Liver (tissue), 9 donors: ENCODE data around the gene UBE2K. TPM values are rescaled to one million over a fixed set of nuclear protein-coding genes. Genes with fewer than 3 reads are reported as not detected.

ENCODE experiments used
- DNase-seq: peaks from one replicate; pipeline ENCODE4 v3.0.0-alpha.2; 2017; ENCODE audit warnings: low spot score
- H3K27ac ChIP-seq, 2 donors: one replicate each; pipeline ENCODE4 v1.7.0; 2013; ENCODE audit warnings: inconsistent platforms in 2 of 2, low read length in 2 of 2, control low read depth in 1 of 2, low read depth in 1 of 2, mild to moderate bottlenecking in 1 of 2
- H3K27me3 ChIP-seq, 4 donors: one replicate each; pipeline versions ENCODE4 v1.6.1 to v1.7.0; 2013; ENCODE audit warnings: low read length in 3 of 4, inconsistent platforms in 1 of 4, mild to moderate bottlenecking in 1 of 4, moderate library complexity in 1 of 4; ENCODE audit not compliant: control insufficient read depth in 4 of 4, insufficient read depth in 4 of 4
- H3K36me3 ChIP-seq, 4 donors: one replicate each; pipeline versions ENCODE4 v1.6.1 to v1.7.0; 2013; ENCODE audit warnings: low read length in 3 of 4, mild to moderate bottlenecking in 3 of 4, low read depth in 1 of 4, moderate library complexity in 1 of 4; ENCODE audit not compliant: control insufficient read depth in 4 of 4, insufficient read depth in 3 of 4
- H3K4me1 ChIP-seq, 4 donors: one replicate each; pipeline versions ENCODE4 v1.6.1 to v1.7.0; 2013; ENCODE audit warnings: low read length in 3 of 4, mild to moderate bottlenecking in 3 of 4, moderate library complexity in 1 of 4; ENCODE audit not compliant: control insufficient read depth in 4 of 4, insufficient read depth in 4 of 4
- H3K4me3 ChIP-seq, 3 donors: one replicate each; pipeline versions ENCODE4 v1.6.1 to v1.7.0; 2013; ENCODE audit warnings: low read length in 3 of 3, control low read depth in 1 of 3, low read depth in 1 of 3, mild to moderate bottlenecking in 1 of 3
- H3K9ac ChIP-seq, 2 donors: one replicate each; pipeline ENCODE4 v1.7.0; 2013; ENCODE audit warnings: low read length in 2 of 2, mild to moderate bottlenecking in 2 of 2, moderate library complexity in 2 of 2, control low read depth in 1 of 2, low read depth in 1 of 2
- H3K9me3 ChIP-seq, 4 donors: one replicate each; pipeline versions ENCODE4 v1.6.1 to v1.7.0; 2013; ENCODE audit warnings: low read length in 3 of 4; ENCODE audit not compliant: control insufficient read depth in 4 of 4
- EGR1 ChIP-seq, 2 donors: IDR thresholded peaks; 2 replicates each; pipeline ENCODE4 v1.6.1; 2016 to 2018; ENCODE audit warnings: antibody characterized with exemption in 2 of 2, low read depth in 2 of 2
- FOXA1 ChIP-seq: IDR thresholded peaks from 2 replicates; pipeline ENCODE4 v1.6.1; 2016; ENCODE audit warnings: antibody characterized with exemption
- FOXA2 ChIP-seq: IDR thresholded peaks from 2 replicates; pipeline ENCODE4 v1.6.1; 2016; ENCODE audit warnings: antibody characterized with exemption
- GABPA ChIP-seq, 2 donors: IDR thresholded peaks in 1 of 2; conservative IDR thresholded peaks in 1 of 2; 2 replicates each; pipeline ENCODE4 v1.6.1; 2016; ENCODE audit warnings: antibody characterized with exemption in 2 of 2, mild to moderate bottlenecking in 1 of 2, moderate library complexity in 1 of 2
- HNF4A ChIP-seq, 2 donors: conservative IDR thresholded peaks; 2 replicates each; pipeline ENCODE4 v1.6.1; 2016; ENCODE audit warnings: antibody characterized with exemption in 2 of 2, mild to moderate bottlenecking in 2 of 2
- HNF4G ChIP-seq: IDR thresholded peaks from 2 replicates; pipeline ENCODE4 v1.6.1; 2016; ENCODE audit warnings: antibody characterized with exemption
- JUND ChIP-seq, 2 donors: IDR thresholded peaks; 2 replicates each; pipeline ENCODE4 v1.6.1; 2016; ENCODE audit warnings: antibody characterized with exemption in 2 of 2
- NR2F2 ChIP-seq: IDR thresholded peaks from 2 replicates; pipeline ENCODE4 v1.6.1; 2016; ENCODE audit warnings: antibody characterized with exemption
- RAD21 ChIP-seq, 2 donors: IDR thresholded peaks; 2 replicates each; pipeline ENCODE4 v1.6.1; 2016; ENCODE audit warnings: antibody characterized with exemption in 2 of 2, mild to moderate bottlenecking in 2 of 2
- RXRA ChIP-seq, 2 donors: IDR thresholded peaks; 2 replicates each; pipeline ENCODE4 v1.6.1; 2017 to 2018; ENCODE audit warnings: antibody characterized with exemption in 2 of 2, mild to moderate bottlenecking in 1 of 2
- TAF1 ChIP-seq: conservative IDR thresholded peaks from 2 replicates; pipeline ENCODE4 v1.6.1; 2016; ENCODE audit warnings: antibody characterized with exemption, mild to moderate bottlenecking
- YY1 ChIP-seq: IDR thresholded peaks from 2 replicates; pipeline ENCODE4 v1.6.1; 2016; ENCODE audit warnings: antibody characterized with exemption, mild to moderate bottlenecking
- WGBS: extraction: QIAGEN DNeasy Blood & Tissue Kit; methylation state at CpG from one replicate; pipeline ENCODE4 v1.1.7; 2013; 5-methylcytosine and 5-hydroxymethylcytosine counted together
- polyA plus RNA-seq, 2 donors: library from polyadenylated mRNA; stranded (reverse) in 1 of 2; unstranded in 1 of 2; fragments of 200-250 nt in 1 of 2; fragments of >200 nt in 1 of 2; fragmentation: Nextera tagmentation in 1 of 2; extraction: Ambion mirVana in 1 of 2; gene quantifications; one replicate each; pipeline versions ENCODE4 v1.2.1 to v1.2.3, GENCODE V29; 2013 to 2015
- total RNA-seq, 2 donors: library from RNA; depleted of rRNA; stranded (reverse); fragments of >200 nt; gene quantifications; one replicate each; pipeline ENCODE4 v1.2.3, GENCODE V29; 2014
- TF ChIP-seq, protein P1 (sequence below): IDR thresholded peaks from 2 replicates; pipeline ENCODE4 v1.6.1; 2016; ENCODE audit warnings: antibody characterized with exemption
- TF ChIP-seq, protein P2 (sequence below): IDR thresholded peaks from 2 replicates; pipeline ENCODE4 v1.6.1; 2016; ENCODE audit warnings: antibody characterized with exemption
- TF ChIP-seq, protein P3 (sequence below): IDR thresholded peaks from 2 replicates; pipeline ENCODE4 v1.6.1; 2016; ENCODE audit warnings: antibody characterized with exemption, mild to moderate bottlenecking
- TF ChIP-seq, protein P4 (sequence below): fragments of 150-350 bp; IDR thresholded peaks from 2 replicates; pipeline ENCODE4 v1.5.1; 2017; ENCODE audit warnings: improper control_type of control experiment, low read depth, low read length; ENCODE audit not compliant: missing input control
- TF ChIP-seq, protein P5 (sequence below): IDR thresholded peaks from 2 replicates; pipeline ENCODE4 v1.6.1; 2016; ENCODE audit warnings: antibody characterized with exemption
- donor health status: healthy.
- donor health status: healthy.
- donor health status: healthy.
- donor health status: healthy.
- donor health status: healthy.

UBE2K gene
- total and polyA plus RNA-seq, 4 donors, result 21.5 to 45.3 (median 26.0) TPM

DNA sequence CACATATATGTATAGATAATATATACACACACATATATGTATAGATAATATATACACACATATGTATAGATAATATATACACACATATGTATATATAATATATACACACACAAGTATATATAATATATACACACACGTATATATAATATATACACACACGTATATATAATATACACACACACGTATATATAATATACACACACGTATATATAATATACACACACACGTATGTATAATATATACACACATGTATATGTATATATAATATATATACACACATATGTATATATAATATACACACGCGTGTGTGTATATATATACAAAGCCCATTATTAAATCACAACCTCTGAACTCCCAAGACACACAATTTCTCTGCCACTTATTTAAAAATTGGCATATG is 8.0 kb upstream of the UBE2K start:
- no peaks in the 10 kb centered on the region for H3K27me3 ChIP-seq
- no peaks in the 10 kb centered on the region for H3K36me3 ChIP-seq
- DNase-seq, result no peak
- no peak overlapping the region for H3K4me3 ChIP-seq
- no peak overlapping the region for H3K27ac ChIP-seq
- WGBS, result 75% methylated on average over 7 of the region's 7 CpGs
- no peak overlapping the region for H3K9ac ChIP-seq
- TF ChIP-seq NR2F2, result no peak
- TF ChIP-seq, protein P1, sequence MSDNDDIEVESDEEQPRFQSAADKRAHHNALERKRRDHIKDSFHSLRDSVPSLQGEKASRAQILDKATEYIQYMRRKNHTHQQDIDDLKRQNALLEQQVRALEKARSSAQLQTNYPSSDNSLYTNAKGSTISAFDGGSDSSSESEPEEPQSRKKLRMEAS, result no peak
- TF ChIP-seq HNF4A (conservative IDR thresholded peaks at IDR 0.05), result no peak
- no peak for TF ChIP-seq FOXA2
- TF ChIP-seq, protein P2, sequence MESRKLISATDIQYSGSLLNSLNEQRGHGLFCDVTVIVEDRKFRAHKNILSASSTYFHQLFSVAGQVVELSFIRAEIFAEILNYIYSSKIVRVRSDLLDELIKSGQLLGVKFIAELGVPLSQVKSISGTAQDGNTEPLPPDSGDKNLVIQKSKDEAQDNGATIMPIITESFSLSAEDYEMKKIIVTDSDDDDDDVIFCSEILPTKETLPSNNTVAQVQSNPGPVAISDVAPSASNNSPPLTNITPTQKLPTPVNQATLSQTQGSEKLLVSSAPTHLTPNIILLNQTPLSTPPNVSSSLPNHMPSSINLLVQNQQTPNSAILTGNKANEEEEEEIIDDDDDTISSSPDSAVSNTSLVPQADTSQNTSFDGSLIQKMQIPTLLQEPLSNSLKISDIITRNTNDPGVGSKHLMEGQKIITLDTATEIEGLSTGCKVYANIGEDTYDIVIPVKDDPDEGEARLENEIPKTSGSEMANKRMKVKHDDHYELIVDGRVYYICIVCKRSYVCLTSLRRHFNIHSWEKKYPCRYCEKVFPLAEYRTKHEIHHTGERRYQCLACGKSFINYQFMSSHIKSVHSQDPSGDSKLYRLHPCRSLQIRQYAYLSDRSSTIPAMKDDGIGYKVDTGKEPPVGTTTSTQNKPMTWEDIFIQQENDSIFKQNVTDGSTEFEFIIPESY, result no peak
- TF ChIP-seq GABPA (IDR thresholded peaks at IDR 0.05 in 1 of 2, conservative IDR thresholded peaks at IDR 0.05 in 1 of 2), result no peak
- TF ChIP-seq EGR1 (IDR thresholded peaks at IDR 0.05; ENCODE audit: low read depth in 2 of 2), result no peak
- TF ChIP-seq, protein P3, sequence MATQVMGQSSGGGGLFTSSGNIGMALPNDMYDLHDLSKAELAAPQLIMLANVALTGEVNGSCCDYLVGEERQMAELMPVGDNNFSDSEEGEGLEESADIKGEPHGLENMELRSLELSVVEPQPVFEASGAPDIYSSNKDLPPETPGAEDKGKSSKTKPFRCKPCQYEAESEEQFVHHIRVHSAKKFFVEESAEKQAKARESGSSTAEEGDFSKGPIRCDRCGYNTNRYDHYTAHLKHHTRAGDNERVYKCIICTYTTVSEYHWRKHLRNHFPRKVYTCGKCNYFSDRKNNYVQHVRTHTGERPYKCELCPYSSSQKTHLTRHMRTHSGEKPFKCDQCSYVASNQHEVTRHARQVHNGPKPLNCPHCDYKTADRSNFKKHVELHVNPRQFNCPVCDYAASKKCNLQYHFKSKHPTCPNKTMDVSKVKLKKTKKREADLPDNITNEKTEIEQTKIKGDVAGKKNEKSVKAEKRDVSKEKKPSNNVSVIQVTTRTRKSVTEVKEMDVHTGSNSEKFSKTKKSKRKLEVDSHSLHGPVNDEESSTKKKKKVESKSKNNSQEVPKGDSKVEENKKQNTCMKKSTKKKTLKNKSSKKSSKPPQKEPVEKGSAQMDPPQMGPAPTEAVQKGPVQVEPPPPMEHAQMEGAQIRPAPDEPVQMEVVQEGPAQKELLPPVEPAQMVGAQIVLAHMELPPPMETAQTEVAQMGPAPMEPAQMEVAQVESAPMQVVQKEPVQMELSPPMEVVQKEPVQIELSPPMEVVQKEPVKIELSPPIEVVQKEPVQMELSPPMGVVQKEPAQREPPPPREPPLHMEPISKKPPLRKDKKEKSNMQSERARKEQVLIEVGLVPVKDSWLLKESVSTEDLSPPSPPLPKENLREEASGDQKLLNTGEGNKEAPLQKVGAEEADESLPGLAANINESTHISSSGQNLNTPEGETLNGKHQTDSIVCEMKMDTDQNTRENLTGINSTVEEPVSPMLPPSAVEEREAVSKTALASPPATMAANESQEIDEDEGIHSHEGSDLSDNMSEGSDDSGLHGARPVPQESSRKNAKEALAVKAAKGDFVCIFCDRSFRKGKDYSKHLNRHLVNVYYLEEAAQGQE, result no peak
- TF ChIP-seq, protein P4, sequence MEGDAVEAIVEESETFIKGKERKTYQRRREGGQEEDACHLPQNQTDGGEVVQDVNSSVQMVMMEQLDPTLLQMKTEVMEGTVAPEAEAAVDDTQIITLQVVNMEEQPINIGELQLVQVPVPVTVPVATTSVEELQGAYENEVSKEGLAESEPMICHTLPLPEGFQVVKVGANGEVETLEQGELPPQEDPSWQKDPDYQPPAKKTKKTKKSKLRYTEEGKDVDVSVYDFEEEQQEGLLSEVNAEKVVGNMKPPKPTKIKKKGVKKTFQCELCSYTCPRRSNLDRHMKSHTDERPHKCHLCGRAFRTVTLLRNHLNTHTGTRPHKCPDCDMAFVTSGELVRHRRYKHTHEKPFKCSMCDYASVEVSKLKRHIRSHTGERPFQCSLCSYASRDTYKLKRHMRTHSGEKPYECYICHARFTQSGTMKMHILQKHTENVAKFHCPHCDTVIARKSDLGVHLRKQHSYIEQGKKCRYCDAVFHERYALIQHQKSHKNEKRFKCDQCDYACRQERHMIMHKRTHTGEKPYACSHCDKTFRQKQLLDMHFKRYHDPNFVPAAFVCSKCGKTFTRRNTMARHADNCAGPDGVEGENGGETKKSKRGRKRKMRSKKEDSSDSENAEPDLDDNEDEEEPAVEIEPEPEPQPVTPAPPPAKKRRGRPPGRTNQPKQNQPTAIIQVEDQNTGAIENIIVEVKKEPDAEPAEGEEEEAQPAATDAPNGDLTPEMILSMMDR, result no peak
- no peak for TF ChIP-seq YY1
- no peak for TF ChIP-seq TAF1
- no peak for TF ChIP-seq RAD21 (IDR thresholded peaks at IDR 0.05)
- H3K9me3 ChIP-seq, result no peaks in the 10 kb centered on the region
- H3K4me1 ChIP-seq, result no peaks in the 10 kb centered on the region

DNA sequence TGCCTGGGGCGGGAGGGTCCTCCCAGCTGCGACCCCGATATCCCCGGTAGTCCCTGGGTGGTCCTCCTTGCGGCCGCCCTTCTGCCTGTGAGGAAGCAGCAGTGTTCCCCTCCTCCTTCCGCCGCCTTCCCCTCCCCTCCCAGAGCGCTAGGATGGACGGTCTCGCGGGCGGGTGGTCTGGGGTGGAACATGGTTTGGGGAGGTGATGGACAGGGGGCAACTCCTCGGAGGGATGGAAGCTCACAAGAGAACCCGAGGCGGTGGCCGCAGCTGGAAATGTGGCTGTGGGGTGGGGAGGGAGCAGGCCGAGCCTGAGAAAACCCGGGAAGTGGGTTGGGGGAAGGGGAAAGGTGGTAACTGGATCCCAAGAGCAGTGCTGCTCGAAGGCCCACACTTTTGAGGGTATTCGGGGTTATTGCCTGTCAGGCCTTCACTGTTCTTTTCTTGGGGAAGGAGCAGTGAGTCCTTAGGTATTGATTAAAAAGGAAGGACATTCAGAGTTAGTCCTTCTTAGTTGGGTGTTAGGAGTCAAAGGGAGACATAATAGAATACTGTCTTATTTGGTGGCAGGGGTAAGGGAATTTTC is 581 bp downstream of the UBE2K start:
- no peaks in the 10 kb centered on the region for H3K9me3 ChIP-seq
- no peaks in the 10 kb centered on the region for H3K27me3 ChIP-seq
- WGBS, result under 1% methylated on average over 21 of the region's 21 CpGs
- peak overlapping the region; percentile 57 to 77 for H3K9ac ChIP-seq
- H3K4me3 ChIP-seq, result peak overlapping the region; percentile 68 to 93 (median 85)
- no peak for TF ChIP-seq GABPA (IDR thresholded peaks at IDR 0.05 in 1 of 2, conservative IDR thresholded peaks at IDR 0.05 in 1 of 2)
- TF ChIP-seq, protein P4, result no peak
- no peak for TF ChIP-seq TAF1
- no peak for TF ChIP-seq NR2F2
- TF ChIP-seq YY1, result no peak
- TF ChIP-seq HNF4A (conservative IDR thresholded peaks at IDR 0.05), result no peak
- TF ChIP-seq JUND (IDR thresholded peaks at IDR 0.05), result no peak
- no peak for TF ChIP-seq RXRA (IDR thresholded peaks at IDR 0.05)
- no peak for TF ChIP-seq FOXA2
- no peak for TF ChIP-seq HNF4G
- TF ChIP-seq, protein P1, result no peak
- no peak for TF ChIP-seq FOXA1
- TF ChIP-seq, protein P5, sequence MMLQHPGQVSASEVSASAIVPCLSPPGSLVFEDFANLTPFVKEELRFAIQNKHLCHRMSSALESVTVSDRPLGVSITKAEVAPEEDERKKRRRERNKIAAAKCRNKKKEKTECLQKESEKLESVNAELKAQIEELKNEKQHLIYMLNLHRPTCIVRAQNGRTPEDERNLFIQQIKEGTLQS, result no peak
- H3K27ac ChIP-seq, result peak overlapping the region; percentile 92 to 98
- peak; percentile 71 for DNase-seq
- peaks cover 1 to 29% (median 24%) of the 10 kb centered on the region in 4 donors for H3K4me1 ChIP-seq
- no peaks in the 10 kb centered on the region for H3K36me3 ChIP-seq
